GM12892 (cell line): ENCODE measurements around the gene DUS3L.

Source experiments
- POLR2A ChIP-seq: IDR thresholded peaks from 2 replicates; pipeline ENCODE4 v1.6.1; 2011; ENCODE audit warnings: low read depth, low read length, control low read depth
- POLR2AphosphoS5 ChIP-seq: IDR thresholded peaks from 2 replicates; pipeline ENCODE4 v1.6.1; 2011; ENCODE audit warnings: low read depth, low read length, control low read depth
- TAF1 ChIP-seq: IDR thresholded peaks from 2 replicates; pipeline ENCODE4 v1.6.1; 2011; ENCODE audit warnings: low read depth, mild to moderate bottlenecking, control low read depth, low read length, borderline replicate concordance

DNA sequence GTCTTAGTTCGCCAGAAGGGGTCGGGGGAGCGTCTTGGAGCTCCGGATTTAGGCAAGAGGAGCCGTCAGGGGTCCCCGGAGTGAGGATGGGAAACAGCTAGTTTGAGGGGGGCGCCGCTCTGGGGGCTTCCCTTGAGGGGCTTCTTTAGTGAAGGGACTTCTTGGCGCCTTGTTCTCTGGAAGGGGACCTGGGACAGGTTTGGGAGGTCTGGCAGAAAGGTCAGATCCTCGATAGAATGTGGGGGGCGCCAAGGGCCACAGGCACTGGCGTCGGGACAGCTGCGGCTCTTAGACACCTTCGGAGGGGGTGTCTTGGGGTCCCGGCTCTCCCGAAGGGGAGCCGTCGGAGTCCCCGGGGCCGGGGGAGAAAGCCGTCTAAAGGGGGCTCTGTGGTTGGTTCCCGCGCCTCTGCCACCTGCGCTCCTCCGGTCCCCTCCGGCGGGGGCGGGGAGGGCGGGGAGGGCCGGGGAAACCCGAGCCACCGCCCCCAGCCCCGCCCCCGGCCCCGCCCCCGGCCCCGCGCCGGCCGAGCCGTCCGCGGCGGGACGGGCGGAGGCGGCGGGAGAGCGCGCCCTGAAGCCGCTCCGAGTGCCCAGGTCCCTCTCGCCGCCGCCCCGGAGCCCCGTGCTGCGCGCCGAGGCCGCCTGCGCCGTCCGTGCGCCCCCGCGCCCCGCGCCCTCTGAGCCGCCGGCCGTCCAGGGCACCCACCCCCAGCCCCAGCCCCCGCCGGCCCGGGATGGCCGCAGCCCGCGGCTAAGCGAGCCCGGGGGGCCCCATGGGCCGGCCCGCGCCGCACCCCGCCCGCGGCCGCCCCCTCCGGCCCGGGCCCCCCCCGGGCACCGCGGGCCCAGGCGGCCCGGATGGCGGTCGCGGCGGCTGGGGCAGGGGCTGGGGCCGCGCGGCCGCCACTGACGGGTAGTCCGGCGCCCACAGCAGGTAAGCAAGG lies 13.8 kb upstream of the DUS3L start, which contains the start of gene NRTN:
- TF ChIP-seq POLR2AphosphoS5, result no peak
- TF ChIP-seq POLR2A, result no peak
- TF ChIP-seq TAF1, result no peak
